HepG2 (cell line): ENCODE measurements around the gene ATG5.

ENCODE experiments used
- CEBPB ChIP-seq: IDR thresholded peaks from 2 replicates; pipeline ENCODE4 v1.6.1; 2011; ENCODE audit warnings: low read depth, low read length, improper control_type of control experiment, borderline replicate concordance
- CTCF ChIP-seq: sonication (generic); formaldehyde crosslinking; IDR thresholded peaks from 2 replicates; pipeline ENCODE4 v1.5.0; 2020; ENCODE audit warnings: mild to moderate bottlenecking, missing genetic modification reagents, moderate library complexity
- HMGXB4 ChIP-seq, 2 experiments: sonication (generic) in 1 of 2; formaldehyde crosslinking in 1 of 2; IDR thresholded peaks; 2 replicates each; pipeline versions ENCODE4 v1.4.0 to v1.6.1; 2018 to 2020; ENCODE audit warnings: missing genetic modification reagents in 2 of 2, borderline replicate concordance in 1 of 2, low read depth in 1 of 2, mild to moderate bottlenecking in 1 of 2, missing biosample characterization in 1 of 2
- KDM5B ChIP-seq: sonication (generic); formaldehyde crosslinking; IDR thresholded peaks from 2 replicates; pipeline ENCODE4 v1.4.0; 2020; ENCODE audit warnings: missing genetic modification reagents, mild to moderate bottlenecking, borderline replicate concordance
- KLF9 ChIP-seq: IDR thresholded peaks from 2 replicates; pipeline ENCODE4 v1.6.1; 2016; ENCODE audit warnings: low read depth
- NFYB ChIP-seq: sonication (generic); formaldehyde crosslinking; IDR thresholded peaks from 2 replicates; pipeline ENCODE4 v1.4.0; 2020; ENCODE audit warnings: missing genetic modification reagents
- SIN3B ChIP-seq: fragments of 150-350 bp; IDR thresholded peaks from 2 replicates; pipeline ENCODE4 v1.6.1; 2014; ENCODE audit warnings: low read length
- STAT6 ChIP-seq: sonication (generic); formaldehyde crosslinking; IDR thresholded peaks from 2 replicates; pipeline ENCODE4 v1.4.0; 2020; ENCODE audit warnings: missing genetic modification reagents, mild to moderate bottlenecking, borderline replicate concordance
- ZFP36 ChIP-seq: fragments of 150-350 bp; IDR thresholded peaks from 2 replicates; pipeline ENCODE4 v1.6.1; 2018; ENCODE audit warnings: borderline replicate concordance, low read length, low read depth; ENCODE audit not compliant: partially characterized antibody
- ZNF263 ChIP-seq: sonication (generic); formaldehyde crosslinking; IDR thresholded peaks from 2 replicates; pipeline ENCODE4 v1.4.0; 2020; ENCODE audit warnings: missing genetic modification reagents

GRCh38 chr6:106249658-106250057 is 75.9 kb downstream of the ATG5 start:
- TF ChIP-seq STAT6 (CRISPR knock-in tag), result no peak
- TF ChIP-seq CTCF (CRISPR knock-in tag), result no peak
- no peak for TF ChIP-seq ZNF263 (CRISPR knock-in tag)
- TF ChIP-seq KLF9 (CRISPR knock-in tag), result no peak
- no peak for TF ChIP-seq KDM5B (CRISPR knock-in tag)
- no peak for TF ChIP-seq ZFP36
- no peak for TF ChIP-seq NFYB (CRISPR knock-in tag)
- TF ChIP-seq SIN3B, result no peak
- no peak for TF ChIP-seq HMGXB4 (CRISPR knock-in tag; IDR thresholded peaks at IDR 0.05; ENCODE audit: borderline replicate concordance in 1 of 2, low read depth in 1 of 2)
- no peak for TF ChIP-seq CEBPB
